Stimulated activated CD4-positive, alpha-beta T cell treated with anti-CD3 and anti-CD28 coated beads, TNF-alpha, amount 100 ng/mL, for 24 hours (primary cell): Measurements from ENCODE around the gene TMEM170B.
"Not testable (repeated sequence)": the region's sequence is repeated elsewhere in the genome, so short reads cannot be mapped to it uniquely, and the experiment has no call there.

Experiments used
- DNase-seq, 3 experiments: peaks; one replicate each; pipeline ENCODE4 v3.0.0-alpha.2; 2020; ENCODE audit warnings: low read depth in 3 of 3

The TMEM170B gene

DNA sequence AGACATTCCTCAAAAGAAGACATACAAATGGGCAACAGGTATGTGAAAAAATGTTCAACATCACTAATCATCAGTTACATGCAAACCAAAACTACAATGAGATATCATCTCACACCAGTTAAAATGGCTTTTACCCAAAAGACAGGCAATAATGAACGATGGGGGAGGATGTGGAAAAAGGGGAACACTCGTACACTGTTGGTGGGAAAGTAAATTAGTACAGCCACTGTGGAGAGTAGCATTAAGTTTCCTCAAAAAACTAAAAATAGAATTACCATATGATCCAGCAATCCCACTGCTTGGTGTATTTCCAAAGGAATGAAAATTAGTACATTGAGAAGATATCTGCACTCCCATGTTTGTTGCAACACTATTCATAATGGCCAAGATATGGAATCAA is 8.6 kb upstream of the TMEM170B start:
- DNase-seq: no peak

DNA sequence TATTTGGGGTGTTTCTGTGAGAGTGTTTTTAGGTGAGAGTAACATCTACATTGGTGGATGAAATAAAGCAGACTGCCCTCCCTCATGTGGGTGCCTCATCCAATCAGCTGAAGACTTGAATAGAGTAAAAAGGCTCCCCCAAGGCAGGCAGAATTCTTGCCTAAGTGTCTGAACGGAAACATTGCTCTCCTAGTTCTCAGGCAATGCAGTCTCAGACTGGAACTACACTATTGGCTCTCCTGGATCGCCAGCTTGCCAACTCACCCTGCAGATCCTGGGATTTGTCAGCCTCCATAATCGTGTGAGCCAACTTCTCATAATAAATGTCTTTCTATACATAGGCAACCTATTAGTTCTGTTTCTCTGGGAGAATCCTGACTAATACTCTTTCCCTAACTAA is 5.5 kb upstream of the TMEM170B start:
- no peak for DNase-seq

DNA sequence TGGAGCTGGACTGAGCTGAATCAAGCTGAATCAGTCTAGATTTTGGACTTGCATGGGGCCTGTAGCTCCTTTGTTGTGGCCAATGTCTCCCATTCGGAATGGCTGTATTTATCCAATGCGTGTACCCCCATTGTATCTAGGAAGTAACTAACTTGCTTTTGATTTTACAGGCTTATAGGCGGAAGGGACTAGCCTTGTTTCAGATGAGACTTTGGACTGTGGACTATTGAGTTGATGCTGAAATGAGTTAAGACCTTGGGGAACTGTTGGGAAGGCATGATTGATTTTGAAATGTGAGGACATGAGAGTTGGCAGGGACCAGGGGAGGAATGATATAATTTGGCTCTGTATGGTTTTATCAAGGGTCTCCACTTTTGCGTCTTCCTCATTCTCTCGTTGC is 3.0 kb upstream of the TMEM170B start:
- no peak for DNase-seq

DNA sequence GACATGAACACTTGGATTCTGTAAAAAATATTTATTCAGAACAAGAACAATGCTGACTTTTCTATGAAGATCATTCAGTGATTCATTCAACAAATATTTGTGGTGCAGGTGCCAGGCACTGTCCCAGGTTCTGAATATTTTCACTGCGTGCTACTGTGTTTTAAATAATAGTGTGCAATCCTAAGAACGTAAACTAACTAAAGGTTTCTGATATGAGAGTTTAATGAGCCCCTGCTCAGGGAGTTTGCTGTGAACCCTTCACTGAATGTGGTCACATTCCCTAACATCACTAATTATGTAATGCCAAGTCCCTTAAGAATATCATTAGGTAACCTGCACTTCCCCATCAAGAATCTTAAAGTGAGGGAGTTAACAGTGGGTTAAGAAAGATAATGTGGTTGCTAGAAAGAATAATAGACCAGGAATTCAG is 1.7 kb upstream of the TMEM170B start:
- DNase-seq: no peak

DNA sequence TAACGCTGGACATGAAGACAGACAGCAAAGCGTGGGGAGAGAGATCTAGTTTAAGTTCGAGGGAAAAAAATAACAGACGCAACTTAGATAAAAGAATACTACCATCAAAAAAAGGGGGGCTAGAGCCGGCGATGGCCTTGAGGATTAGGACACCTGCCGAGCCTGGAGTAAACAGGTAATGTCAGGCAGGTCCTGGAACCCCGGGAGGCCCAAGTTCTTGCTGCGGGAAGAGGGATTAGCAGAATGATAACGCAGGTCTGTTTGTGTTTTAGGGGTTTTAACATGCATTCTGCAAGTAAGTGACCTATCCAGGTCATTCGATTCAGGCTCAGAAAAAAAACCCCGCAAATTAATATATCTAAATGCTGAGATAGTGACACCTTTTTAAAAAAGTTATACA is 754 bp upstream of the TMEM170B start:
- DNase-seq: no peak

DNA sequence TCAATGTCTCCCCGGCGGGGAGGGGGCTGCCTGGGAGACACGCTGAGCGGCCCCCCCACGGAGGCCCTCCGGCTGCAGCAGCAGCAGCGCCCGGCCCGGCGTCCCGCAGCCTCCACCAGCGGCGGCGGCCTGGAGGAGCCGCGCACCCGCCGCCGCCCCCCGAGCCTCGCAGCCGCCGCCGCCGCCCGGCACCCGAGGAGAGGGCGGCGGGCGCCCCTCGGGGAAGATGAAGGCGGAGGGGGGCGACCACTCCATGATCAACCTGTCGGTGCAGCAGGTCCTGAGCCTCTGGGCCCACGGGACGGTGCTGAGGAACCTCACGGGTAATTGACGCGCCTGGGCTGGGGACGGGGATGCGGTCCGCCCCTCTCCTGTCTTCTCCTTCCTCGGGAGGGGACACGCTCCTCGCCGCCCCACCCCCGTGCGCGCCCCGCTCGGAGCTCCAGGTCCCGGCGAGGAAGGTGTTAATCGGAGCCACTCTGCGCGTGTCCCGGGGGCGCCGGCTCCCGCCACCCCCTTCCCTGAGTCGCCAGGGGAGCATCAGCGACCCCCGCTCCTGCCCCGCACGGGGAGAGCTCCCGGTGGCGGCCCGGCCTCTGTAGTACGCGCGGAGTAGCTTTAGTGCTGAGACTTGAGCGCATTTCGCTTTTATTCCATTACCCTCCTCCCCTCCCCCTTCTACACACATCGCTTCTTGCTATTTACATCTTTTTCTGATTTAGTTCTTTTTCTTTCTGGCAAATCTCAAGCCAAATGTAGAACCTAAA is 686 bp downstream of the TMEM170B start:
- peak in 1 of 3 experiments; percentile 12 for DNase-seq

DNA sequence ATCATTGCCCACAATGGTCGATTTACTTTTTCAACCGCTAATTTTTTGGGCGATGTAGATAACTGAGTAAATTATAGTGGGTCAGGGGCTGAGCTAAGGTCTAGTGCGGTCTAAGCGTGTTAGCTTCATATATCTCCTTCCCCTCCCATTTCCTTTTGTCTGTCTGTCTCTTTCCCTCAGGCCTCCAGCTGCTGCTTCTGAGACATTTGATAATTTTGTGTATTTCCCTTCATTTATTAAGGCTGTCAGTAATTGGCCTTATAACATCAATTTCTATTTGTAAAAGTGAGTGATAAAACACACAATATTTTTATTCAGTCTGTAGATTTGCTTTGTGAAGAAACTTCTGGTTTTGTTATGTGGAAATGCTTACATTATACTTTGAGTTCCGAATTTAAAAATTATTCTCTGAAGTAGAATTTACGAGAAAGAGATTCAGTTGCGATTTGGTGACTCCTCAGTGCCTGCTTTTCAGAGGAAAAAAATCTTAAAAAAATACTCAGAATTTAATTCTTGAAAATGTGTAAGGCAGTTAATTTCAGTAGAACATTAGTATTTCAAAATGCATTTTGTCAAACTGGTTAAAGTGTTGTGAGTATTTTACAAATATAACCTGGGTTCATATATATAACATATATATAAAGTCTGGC is 1.4 kb downstream of the TMEM170B start:
- no peak for DNase-seq

DNA sequence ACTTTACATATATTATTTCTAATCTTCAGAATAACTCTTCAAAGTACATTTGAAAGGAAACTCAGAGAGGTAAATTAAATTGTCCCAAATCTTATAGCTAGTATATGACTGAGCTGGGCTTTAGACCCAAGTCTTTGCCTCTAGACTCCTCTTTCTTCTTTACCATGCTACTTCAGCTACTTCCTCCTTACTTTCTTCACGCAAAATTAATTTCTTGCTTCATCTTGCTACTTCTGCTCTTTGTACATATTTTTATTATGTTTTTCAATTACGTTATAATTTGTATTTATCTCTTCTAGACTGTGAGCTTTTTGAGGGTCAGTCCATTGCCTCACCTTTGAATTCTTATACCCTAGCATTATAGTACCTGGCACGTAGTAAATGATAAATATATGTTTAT is 5.3 kb downstream of the TMEM170B start:
- no peak for DNase-seq

DNA sequence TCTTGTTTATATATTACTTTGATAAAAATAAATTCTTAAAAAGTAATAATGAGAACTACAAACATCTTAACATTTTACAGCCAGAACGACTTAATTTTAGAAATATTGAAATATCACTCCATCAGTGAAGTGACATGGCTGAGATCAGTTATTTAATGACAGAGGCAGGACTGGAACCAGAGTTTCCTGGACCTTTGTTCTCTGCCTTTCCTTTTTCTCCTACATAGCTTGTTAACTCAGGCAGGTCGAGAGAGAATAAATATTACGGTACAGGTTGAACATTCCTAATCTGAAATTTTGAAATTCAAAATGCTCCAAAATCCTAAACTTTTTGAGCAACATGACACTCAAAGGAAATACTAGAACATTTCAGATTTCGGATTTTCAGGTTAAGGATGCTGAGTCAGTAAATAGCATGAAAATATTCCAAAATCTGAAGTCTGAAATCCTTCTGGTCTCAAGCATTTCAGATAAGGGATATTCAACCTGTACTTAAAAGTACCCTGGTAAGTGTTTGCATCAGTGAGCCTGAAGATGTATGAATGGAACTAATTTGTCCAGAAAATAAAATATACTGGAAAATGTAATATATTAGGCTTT is 6.5 kb downstream of the TMEM170B start:
- no peak for DNase-seq

DNA sequence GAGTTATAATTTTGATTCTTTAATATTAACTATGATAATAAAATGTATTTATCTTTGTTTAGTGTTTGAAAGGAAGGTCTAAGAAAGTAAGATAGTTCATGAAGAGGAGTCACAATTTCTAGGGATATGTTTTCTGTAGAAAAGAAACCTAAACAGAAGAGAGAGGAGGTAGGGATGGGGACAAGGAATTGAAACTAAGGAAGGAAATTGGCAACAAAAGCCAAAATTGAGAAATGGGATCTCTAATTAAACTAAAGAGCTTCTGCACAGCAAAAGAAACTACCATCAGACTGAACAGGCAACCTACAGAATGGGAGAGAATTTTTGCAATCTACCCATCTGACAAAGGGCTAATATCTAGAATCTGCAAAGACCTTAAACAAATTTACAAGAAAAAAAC is 10.3 kb downstream of the TMEM170B start:
- not testable (repeated sequence) for DNase-seq

DNA sequence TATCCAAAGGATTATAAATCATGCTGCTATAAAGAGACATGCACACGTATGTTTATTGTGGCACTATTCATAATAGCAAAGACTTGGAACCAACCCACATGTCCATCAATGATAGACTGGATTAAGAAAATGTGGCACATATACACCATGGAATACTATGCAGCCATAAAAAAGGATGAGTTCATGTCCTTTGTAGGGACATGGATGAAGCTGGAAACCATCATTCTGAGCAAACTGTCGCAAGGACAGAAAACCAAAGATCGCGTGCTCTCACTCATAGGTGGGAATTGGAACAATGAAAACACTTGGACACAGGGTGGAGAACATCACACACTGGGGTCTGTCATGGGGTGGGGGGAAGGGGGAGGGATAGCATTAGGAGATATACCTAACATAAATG is 11.0 kb downstream of the TMEM170B start:
- not testable (repeated sequence) for DNase-seq

DNA sequence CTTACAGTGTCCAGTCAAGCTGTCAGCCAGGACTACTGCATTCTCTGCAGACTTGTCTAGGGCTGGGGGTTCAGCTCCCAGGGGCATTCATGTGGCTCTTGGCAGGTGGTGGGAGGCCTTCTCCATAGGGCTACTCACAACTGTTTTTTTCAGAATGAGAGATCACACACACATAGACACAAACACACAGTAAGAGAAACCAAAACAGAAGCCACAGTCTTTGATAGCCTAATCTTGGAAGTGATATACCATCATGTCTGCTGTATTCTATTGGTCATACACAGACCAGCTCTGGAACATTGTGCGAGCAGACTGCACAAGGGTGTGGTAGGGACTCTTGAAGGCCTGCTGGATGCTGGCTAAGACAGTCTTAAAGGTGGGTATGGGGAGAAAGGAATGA is 13.5 kb downstream of the TMEM170B start:
- DNase-seq: no peak

DNA sequence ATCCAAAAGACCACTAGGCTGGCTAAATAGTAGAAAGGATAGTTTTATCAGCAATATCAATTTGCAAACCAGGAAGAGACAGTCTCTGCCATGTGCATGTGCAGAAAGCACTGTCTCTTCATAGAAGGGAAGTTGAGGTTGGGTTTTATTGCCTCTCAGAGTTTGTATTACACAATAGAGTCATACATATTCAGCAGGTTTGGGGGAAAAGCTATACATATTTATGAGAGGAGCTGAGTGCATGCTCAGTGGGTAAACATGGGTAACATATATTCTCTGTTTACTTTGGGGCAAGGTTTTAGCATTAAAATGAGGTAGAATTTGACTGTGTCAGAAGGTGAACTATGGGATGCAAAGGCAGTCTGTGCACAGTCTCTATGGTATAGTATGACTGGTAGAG is 14.9 kb downstream of the TMEM170B start:
- DNase-seq: no peak

DNA sequence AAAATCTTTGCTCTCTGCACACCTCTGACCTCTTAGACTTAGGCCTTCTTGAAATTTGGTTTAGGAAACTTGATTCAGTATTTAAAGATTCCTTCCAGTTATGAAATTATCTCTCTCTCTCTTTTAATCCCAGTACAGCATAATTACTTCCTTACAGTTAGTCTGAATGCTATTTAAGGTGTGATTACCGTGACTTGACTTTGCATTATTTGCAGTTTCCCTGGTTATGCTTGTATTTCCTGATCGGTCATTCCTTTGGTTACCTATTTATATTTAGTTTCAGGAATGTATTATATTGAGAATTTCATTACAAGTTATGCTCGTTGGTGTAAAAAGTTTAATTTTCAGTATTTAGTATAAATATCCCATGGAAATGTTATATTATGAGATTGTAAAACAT is 16.3 kb downstream of the TMEM170B start:
- DNase-seq: no peak

DNA sequence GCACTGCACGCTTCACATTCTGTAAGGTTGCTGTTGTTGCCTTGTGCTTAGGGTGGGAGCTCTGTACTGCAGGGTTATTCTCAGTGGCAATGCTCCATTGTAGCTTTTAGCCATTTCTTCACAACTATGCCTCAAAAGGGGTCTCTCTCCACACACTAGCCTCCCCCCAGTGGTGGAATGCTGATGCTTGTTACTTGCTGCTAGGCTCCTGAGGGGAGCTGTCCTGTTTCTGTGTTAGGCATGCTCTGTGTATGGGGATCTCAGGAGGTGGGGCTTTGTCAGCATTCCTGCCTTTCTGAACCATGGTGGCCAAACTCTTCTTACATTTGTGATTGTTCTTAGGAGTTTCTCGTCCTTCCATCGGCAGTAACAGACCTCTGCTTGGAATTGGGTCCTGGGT is 18.8 kb downstream of the TMEM170B start:
- DNase-seq: no peak

DNA sequence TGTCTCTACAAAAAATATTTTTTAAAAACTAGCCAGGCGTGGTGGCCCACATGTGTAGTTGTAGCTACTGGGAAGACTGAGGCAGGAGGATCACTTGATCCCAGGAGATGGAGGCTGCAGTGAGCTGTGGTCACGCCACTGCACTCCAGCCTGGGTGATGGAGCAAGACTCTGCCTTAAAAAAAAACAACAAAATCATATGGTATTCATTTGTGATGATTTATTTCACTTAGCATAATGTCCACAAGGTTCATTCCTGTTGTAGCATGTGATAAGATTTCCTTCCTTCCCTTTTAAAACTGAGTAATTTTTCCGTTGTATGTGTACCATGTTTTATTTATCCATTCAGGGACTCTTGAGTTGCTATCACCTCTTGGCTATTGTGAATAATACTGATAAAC is 26.2 kb downstream of the TMEM170B start:
- no peak for DNase-seq

DNA sequence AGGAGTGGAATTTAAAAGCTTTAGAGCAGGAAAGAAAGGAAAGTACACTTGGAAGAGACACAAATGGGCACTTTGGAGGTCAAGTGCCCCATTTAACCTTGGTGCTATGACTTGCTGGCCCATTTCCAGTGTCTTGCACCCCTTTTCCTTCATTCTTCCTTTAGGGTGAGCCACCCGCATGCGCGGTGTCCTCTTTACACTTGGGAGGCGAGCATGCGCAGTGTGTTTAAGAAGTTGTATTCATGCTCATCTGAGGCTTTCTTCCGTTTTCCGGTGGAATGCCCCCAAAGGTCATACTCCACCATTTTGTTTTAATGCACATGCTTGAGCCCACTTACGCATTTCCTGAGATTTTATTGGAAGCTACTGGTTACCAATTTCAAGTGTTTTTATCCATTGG is 29.1 kb downstream of the TMEM170B start:
- no peak for DNase-seq

DNA sequence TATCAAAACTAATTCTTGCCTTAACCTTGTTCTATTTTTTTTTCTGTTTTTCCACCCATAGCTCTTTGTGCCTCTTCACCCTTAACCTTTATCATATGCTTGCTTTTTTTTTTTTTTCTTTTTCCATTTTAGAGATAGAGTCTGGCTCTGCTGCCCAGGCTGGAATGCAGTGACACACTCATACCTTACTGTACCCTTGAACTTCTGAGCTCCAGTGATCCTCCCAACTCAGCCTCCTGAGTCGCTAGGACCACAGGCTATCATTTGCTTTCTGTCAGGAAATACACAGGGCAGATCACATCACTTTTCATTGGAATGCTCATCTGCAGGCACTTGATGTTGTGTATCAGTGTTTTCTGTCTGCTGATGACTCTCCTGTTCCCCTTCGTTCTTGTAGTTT is 33.5 kb downstream of the TMEM170B start:
- no peak for DNase-seq

DNA sequence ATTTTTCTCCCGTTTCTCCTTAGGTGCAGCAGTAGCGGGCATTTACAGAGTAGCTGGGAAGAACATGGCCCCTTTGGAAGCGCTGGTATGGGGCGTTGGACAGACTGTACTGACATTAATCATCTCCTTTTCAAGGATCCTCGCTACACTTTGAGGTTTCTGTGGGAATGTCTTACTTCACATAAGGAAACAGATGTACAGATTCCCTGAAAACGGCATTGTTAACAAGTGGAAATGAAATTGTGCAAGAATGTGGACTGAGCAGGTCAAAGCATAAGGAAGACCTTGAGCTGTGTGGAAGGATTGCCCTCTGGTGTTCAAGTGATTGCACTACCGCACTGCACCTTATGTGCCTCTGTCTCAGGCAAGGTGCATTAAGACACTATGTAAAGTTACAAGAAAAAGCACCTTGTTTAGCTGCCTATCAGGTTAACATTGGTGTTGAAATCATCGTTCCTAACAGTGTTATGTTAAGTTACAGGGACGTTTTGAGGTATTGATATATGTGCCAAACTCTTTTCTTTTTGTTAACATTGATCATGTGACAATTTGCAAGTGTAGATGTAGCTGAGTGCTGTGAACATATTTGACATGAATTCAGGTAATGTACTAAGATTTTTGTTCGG is 38.0 kb downstream of the TMEM170B start:
- DNase-seq: peak in 2 of 3 experiments; percentile 21 to 23

DNA sequence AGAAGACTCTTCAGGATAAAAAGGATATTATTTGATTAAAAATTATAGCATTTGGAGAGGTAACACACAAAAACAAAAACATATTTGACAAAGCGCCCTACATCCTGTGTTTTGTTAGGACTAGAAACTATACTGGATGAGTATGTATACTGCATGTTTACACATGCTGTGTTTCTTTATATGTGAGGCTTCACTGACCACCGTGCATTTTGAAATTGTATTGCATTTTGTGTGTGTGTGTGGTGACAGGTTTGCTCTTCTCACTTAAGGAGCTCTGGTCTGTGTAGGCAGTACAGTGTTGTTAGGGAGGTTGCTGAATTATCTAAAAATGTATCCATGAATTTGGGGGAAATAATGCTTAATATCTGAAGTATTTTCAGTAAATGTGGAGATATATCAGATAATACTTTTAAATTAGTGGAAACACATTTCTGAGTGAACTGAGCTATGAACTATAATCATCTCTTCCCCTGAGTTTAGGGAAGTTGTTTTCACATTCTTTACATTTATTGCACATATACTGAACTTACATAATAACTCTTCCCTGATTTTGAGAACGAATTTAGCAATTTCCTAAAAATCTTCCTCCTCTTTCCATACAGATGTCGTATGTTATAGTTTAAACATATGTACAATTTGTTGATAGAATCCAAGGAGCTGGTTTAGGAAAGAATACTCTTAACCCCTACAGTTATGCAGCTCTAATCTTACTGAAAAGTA is 43.3 kb downstream of the TMEM170B start:
- DNase-seq: no peak

DNA sequence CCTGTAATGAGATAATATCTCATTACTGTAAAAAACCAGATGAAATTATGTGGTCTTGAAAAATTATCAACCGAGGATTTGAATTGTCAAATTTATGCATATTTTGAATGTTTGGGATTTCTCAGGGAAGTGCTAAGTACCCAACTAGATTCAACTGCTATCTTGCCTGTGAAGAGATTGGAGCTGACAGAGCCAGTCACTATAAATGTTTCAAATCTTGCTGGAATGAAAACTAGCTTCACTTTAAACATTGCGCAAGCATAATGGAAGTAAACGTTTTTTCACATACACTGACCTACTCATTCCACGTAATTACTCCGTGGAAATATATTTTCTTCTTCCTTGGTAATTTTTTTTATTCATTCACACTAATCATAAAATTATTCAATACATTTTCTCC is 46.7 kb downstream of the TMEM170B start:
- no peak for DNase-seq

DNA sequence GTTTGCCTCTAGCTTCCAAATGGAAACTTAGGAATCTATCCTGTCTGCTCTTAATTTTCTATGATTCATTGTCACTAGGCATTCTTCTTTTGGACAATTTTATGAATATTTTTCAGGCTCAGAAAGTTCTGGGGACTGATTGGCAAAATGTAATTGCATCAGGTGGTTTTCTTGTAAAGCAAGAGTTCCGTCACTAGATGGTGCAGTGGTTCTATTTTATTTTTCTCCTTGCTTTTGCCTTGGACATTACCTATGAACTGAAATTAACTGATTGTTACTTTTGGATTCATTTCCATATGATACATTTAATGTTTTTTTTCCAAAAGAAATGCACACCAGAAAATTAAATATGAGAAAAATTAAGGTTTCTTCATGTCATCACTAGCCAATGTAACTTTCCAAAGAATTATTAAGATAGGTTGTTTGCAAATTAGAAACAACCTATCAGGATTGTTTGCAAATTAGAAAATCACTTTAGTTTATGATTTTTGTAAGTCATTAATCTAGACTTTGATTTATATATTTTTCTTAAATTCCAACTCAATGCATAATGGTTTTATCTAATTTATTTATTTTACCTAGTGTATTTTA is 48.0 kb downstream of the TMEM170B start:
- DNase-seq: no peak
